ENCODE results near the gene RABL2A. TPM values are rescaled to one million over a fixed set of nuclear protein-coding genes. Genes with fewer than 3 reads are reported as not detected.
"Not testable (repeated sequence)": the region's sequence is repeated elsewhere in the genome, so short reads cannot be mapped to it uniquely, and the experiment has no call there.

Gene RABL2A
- total RNA-seq, 1 donor from 2014 or later: 9.1 TPM

DNA sequence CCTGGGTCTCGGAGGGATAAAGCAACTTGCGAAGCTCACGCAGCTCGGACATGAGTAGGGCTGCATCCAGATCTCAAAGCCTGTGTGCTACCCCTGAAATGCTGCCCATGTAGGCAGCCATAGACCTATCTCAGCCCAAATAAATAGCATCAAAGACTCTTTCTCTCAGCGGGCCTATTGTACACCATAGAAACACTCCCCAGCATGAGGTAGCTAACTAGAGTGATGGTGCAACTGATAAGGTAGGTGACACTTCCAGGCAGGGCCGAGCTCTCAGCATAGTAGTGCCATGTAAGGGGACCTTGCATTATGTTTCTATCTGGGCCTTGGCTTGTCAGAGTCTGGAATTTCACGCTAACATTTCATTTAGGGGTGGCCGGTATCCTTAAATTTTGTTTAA lies 52.4 kb downstream of the RABL2A start:
- no peak for DNase-seq (ENCODE audit: low read depth)

- DNase-seq (ENCODE audit: low read depth): no peak
Observed at GRCh38 chr2:113685471-113685870, 58.4 kb downstream of the RABL2A start.

GRCh38 chr2:113686537-113686936 lies 59.5 kb downstream of the RABL2A start:
- no peak for DNase-seq (ENCODE audit: low read depth)

- DNase-seq (ENCODE audit: low read depth): not testable (repeated sequence)
Observed at GRCh38 chr2:113690871-113691270, 63.8 kb downstream of the RABL2A start.

Small RNA genes lying within 50 kb of the gene (microRNA-seq; reads per million reads assigned to microRNA genes)
- gene MIR1302-3: not detected

Other genes starting within 250 kb of the RABL2A start
- 47.7 and 50.5 TPM in 2 replicates for gene ZNG1B, start 189.6 kb upstream of the RABL2A start, total RNA-seq
- 0.26 and 0.43 TPM in 2 replicates for gene FOXD4L1, start 128.6 kb upstream of the RABL2A start, total RNA-seq
- 125 and 220 TPM in 2 replicates for gene SLC35F5, start 129.4 kb downstream of the RABL2A start, total RNA-seq